ENCODE measurements around the gene SH2B2.

The SH2B2 gene

GRCh38 chr7:102286237-102287110, at the start of gene SH2B2:
SH2B2 (plus strand) TSS chr7:102286868; CDS start chr7:102300551, 13,683 bp downstream.
- no peak for DNase-seq (ENCODE audit: low read depth in 2 of 2)

GRCh38 chr7:102239206-102239820, 47.4 kb upstream of the SH2B2 start:
- no peak for DNase-seq (ENCODE audit: low read depth in 2 of 2)

- DNase-seq (ENCODE audit: low read depth in 2 of 2), result no peak
Measured at GRCh38 chr7:102241431-102241830, 45.2 kb upstream of the SH2B2 start.

DNA sequence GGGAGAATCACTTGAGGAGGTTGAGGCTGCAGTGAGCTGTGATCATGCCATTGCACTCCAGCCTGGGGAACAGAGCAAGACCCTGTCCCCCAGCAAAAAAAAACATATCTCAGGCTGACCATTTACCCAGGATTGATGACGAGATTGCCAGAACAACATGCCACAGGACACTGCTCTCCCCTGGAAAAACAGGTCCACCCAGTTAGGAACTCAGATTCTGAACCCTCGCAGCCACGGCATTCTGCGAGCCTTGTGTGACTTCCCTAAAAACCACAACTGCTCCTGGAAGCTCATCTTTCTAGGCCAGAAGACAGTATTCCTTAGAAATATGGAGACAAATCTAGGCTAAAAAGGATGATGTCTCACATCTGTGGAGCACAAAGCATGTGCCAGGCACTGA, 42.1 kb upstream of the SH2B2 start:
- no peak for DNase-seq (ENCODE audit: low read depth in 2 of 2)

- no peak for DNase-seq (ENCODE audit: low read depth in 2 of 2)
Measured at GRCh38 chr7:102248081-102248455, 38.6 kb upstream of the SH2B2 start.

DNA sequence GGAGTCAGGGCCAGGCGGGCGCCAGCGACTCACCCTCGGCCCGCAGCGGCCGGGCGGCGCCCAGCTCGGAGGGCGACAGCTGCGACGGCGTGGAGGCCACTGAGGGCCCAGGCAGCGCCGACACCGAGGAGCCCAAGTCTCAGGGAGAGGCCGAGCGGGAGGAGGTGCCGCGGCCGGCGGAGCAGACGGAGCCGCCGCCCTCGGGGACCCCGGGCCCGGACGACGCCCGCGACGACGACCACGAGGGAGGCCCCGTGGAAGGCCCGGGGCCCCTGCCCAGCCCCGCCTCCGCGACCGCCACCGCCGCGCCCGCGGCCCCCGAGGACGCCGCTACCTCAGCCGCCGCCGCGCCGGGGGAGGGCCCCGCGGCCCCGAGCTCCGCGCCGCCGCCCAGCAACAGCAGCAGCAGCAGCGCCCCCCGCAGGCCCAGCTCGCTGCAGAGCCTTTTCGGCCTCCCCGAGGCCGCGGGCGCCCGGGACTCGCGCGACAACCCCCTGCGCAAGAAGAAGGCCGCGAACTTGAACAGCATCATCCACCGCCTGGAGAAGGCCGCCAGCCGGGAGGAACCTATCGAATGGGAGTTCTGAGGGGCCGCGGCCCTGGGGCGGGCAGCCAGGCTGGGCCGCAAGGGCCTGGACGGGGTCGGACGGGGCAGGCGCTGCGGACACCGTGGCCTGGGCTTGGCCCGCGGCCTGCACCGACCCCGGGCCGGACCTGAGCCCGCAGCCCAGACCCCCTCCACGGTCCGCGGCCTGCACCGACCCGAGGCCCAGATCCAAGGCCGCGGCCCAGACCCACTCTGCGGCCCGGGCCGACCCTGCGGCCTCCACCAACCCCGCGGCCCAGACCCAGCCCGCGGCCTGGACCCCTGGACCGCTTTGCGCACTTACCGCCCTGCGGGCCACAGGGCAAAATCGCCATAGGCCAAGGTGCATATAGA, 37.9 kb upstream of the SH2B2 start:
- DNase-seq (ENCODE audit: low read depth in 2 of 2), result no peak

DNA sequence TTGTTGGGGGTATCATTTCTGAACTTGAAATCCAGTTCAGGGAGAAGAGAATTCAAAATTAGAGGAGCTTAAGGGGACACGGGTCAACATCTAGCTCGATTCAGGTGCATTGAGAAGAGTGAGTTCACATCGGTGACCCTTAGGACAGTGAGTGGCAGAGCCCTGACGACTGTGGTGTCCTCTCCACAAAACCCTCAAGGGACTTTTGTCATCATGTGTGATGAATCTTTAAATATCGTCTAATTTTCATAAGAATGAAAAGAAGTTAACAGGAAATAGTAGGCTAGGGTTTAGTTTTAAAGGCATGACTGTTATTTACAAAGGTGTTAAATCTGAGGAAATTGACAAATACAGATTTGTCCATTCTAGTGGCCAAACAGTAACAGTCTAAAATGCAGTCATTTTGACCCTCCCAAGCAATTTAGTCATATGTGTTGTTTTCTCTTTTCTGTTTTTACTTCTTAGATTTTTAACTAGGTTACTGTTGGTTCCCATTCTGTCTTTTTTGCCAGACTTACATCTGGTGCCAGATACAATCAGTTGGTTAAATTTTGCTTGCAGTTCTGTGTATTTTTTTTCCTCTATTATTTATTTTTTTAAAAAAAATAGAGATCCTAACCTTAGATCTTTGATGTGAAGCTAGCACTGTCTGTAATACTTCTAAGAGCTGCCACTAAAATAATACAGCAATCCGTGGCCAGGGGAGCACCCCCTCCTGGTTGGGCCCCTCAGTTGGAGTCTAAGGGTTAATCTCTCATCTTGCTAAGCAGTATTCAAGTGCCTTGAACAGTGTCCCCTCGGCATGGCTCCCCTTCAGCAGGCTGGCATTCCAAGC, 34.9 kb upstream of the SH2B2 start:
- no peak for DNase-seq (ENCODE audit: low read depth in 2 of 2)

DNA sequence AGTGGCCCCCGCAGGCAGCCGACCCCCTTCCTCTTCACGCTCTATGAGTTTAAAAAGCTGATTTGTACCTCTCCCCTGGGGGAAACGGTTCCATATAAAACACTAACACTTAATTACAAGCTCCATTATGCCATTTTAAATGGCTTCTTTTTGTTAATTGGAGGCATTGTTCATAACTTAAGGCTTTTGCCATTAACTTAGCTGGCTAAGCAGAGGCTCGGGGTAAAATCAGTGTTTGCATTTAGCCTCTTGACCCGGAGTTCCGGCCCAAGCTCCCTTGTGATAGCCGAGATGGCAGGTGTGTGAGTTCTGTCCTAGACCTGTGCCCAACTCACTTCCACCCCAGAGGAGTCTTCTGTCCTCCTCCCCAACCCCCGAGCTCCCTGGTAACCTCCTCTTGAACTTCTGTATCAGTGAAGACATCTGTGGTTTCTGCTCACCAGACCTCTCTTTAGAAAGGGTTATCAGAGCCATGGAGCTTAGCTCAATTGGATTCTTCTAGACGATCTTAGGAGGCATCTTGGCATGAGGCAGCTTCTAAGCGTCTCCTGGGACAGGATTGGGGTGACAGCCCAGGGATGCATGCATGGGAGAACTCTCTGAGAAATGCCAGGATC, 34.2 kb upstream of the SH2B2 start:
- no peak for DNase-seq (ENCODE audit: low read depth in 2 of 2)

DNA sequence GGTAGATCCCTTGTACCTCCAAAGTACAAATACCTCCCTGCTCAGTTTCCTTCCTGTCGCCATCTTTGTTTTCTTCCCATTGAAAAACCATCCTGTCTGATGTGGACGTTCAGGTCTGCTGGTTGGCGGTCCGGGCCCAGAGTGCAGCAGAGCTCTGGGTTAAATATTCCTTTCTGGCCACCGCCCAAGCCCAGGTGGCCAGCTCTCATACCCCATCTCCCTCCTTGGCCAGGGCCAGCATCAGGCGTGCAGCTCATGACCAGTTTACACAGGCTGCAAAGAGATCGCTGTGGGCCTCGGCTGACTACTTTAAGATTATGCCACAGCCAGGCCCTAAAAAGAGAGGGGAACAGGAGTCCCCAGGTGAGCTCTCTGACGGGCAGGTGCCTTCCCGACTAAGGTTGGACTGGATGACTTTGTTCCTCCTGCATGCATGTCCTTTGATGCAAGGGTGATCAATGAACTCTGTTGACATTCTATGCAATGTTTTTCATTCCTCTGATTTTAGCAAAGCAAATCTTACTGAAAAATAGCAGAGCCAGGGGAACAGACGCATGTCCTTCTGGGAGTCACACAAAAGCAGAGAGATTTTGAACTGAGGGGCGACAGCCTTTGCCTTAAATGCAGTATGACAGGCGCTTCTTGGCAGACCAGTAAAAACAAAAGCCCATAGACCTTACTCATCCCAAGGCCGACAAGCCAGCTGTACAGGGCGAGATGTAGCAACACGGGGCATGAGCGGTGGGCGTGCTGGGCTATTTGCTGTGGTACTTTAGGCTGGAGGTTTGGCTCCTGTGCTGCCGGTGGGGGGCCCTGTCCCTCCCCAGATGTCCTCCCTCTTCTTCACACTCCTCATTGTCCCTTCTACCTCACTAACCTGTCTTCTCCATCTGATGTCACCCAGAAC, 33.3 kb upstream of the SH2B2 start:
- DNase-seq (ENCODE audit: low read depth in 2 of 2), result no peak

DNA sequence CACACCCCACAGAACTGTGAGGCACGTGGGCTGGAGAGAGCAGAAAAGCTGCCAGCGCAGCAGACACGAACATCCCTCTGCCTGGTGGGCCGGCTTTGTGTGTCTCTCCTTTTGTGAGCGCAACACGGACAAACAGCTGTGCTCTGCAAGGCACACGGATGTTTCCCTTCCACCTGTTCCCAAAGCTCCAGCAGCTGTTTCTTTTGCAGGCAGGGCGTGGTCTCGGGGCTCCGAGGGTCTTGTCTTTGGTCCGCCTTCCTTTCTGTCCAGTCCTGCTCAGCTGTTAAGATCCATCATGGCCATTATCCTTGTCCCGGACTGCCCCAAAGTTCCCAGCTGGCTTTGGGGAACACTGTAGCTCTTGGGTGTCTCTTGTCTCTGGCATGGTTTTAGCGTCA, 32.7 kb upstream of the SH2B2 start:
- no peak for DNase-seq (ENCODE audit: low read depth in 2 of 2)

- no peak for DNase-seq (ENCODE audit: low read depth in 2 of 2)
Measured at GRCh38 chr7:102254521-102254920, 32.1 kb upstream of the SH2B2 start.

DNA sequence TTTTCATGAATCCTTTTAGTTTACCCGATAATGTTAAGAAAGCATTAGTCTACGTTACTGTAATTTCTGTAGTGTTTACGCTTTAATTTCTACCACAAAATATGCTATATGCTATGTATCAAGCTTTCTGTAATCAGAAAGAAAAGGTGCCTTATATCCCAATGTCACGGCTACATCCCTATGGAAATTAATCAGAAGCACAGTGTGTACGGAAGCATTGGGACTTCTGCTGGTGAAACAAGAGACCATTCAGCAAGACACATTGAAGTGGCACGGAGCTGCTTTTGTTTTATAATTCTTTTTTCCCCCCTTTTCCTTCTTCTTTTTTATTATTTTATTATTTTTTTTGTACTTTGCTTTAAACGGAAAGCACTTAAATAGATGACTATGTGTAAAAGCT, 31.2 kb upstream of the SH2B2 start:
- no peak for DNase-seq (ENCODE audit: low read depth in 2 of 2)

- no peak for DNase-seq (ENCODE audit: low read depth in 2 of 2)
Measured at GRCh38 chr7:102255916-102256315, 30.8 kb upstream of the SH2B2 start.

DNA sequence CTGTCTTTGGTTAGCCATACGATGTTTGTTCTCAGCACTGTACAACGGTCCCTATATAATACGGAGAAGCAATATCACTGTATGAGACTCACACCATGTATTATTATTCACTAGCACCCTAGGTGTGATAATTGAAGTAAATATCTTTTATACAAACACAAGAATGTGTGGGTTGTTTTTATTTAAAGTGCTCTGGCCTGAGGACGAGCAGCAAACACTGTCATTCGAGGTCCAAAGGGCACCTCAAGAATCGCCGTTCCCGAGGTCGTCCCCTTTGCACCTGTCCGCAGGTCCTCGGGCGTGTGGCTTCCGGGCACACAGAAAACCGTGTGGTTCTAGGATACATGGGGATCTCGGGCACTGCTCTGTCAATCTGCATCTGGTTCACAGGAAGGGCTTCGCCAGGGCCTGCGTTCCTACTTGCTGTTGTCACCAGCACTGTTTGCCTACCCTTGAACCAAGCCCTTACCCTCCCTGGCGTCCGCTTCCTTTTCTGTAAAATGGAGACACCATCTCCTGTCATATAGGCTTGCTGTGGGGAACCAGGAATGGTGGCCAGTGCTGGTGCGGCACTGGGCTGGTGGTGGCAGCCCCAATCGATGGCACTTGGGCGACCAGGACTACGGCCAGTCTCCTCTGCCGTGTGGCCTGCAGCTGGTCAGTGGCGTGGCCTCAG, 28.5 kb upstream of the SH2B2 start:
- DNase-seq (ENCODE audit: low read depth in 2 of 2), result no peak

DNA sequence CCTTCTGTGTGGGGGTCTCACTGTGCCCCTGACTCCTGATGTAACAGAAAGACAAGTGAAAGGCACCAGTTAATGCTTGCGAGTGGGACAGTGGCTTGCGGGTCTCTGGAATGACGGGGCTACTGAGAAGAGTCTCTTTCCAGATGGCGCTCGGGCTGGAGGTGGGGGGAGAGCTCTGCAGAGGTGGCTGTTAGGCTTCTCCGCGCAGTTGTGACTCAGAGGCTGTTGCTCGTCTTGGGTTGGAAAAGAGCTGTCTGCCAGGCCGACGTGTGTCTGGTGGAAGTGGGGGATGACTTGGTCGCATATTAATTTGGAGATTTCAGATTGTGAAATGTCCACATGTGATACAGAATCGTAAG, 27.9 kb upstream of the SH2B2 start:
- DNase-seq (ENCODE audit: low read depth in 2 of 2), result no peak

DNA sequence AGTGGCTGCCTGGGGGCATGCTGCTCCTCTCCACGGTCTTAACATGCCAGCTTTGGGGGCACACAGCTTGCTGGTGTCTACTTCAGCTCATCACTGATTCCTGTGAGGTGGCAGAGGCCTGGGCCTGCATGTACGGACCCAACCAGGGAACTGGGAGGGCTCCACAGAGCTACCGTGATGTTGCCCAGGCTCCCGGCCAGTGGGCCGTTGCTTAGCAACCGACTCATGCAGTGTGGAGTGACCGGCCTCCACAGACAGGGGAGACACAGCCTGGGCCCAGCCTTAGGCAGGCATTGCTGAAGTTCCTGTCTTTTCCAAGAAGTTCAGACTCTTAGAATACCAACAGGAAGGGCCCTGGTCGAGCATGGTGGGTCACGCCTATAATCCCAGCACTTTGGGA, 25.8 kb upstream of the SH2B2 start:
- DNase-seq (ENCODE audit: low read depth in 2 of 2), result no peak

- no peak for DNase-seq (ENCODE audit: low read depth in 2 of 2)
Measured at GRCh38 chr7:102261451-102261850, 25.2 kb upstream of the SH2B2 start.

DNA sequence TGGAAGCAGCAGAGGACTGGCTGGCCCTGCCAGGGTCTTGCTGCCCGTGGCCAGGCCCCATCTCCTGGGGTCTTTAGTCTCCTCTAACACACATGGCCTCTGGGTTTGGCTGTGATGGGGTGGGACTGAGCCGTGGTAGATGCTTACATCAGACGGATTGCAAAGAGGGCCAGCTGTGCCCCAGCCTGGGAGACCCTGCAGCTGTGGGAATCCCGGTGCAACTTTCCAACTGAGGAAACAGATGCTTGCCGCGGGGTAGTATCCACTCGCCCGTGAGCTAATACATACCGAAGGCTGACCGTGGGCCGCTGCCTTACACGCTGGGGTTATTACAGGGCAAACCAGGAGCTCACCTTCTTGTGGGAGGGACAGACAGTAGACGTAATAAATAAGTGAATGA, 24.1 kb upstream of the SH2B2 start:
- DNase-seq (ENCODE audit: low read depth in 2 of 2), result no peak

- DNase-seq (ENCODE audit: low read depth in 2 of 2), result no peak
Measured at GRCh38 chr7:102264367-102264891, 22.2 kb upstream of the SH2B2 start.

Data from activated CD8-positive, alpha-beta memory T cell treated with anti-CD3 and anti-CD28 coated beads for 4 hours (primary cell).